Stimulated activated CD4-positive, alpha-beta T cell treated with anti-CD3 and anti-CD28 coated beads, TNF-alpha, amount 100 ng/mL, for 48 hours (primary cell): ENCODE results near the gene MED8.
"Not testable (repeated sequence)": the region's sequence is repeated elsewhere in the genome, so short reads cannot be mapped to it uniquely, and the experiment has no call there.

Source experiments
- DNase-seq, 3 donors: peaks; one replicate each; pipeline ENCODE4 v3.0.0-alpha.2; 2020; ENCODE audit warnings: low read depth in 3 of 3

MED8 gene

GRCh38 chr1:43421976-43422750, 32.6 kb upstream of the MED8 start:
- DNase-seq, result no peak

GRCh38 chr1:43421396-43421795, 31.8 kb upstream of the MED8 start:
- DNase-seq, result no peak

DNA sequence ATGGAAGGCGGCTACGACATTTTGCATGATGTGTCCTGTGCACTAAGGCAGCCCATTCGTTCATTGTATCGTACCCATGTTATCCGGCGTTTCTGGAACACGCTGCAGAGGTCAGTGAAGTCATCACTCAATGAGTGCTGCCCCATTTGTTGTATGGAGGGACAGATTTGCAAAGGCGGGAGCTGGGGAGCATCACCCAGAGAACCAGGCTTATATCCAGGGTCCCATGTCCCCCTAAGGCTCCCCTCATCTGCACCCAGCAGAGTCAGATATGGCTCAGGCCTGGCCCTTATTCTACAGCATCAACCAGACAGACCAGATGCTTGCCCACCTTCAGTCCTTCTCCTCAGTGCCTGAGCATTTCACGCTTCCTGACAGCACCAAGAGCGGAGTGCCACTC, 31.3 kb upstream of the MED8 start:
- DNase-seq, result no peak

GRCh38 chr1:43419627-43420425, 30.2 kb upstream of the MED8 start:
- no peak for DNase-seq

GRCh38 chr1:43418858-43419257, 29.3 kb upstream of the MED8 start:
- DNase-seq, result no peak

GRCh38 chr1:43415901-43416300, 26.3 kb upstream of the MED8 start:
- no peak for DNase-seq

DNA sequence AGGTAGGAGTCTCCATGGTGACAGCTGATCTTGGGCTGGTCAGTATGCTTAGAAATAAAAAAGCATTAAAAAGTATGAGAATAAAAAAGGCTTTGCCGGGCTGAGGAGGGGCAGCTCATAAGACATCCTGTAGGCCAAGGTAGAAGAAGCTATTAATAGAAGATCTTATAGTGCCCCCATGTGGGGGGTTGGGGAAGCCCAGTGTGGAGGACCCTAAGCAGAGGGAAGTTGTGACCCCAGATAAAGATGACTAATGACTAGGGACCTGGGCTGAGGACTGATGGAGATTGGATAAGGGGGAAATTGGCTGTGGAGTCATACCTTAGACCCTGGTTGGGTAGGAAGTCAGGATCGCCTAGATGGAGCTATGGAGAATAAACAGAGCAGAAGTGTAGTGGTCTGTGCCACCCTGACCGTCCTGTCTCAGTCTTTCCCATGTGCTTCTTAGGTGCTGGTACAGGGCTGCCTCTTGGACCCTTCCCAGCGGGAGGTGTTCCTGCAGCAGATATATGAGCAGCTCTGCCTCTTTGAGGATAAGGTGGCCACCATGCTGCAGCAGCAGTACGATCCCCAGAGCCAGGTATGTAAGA, 25.1 kb upstream of the MED8 start:
- DNase-seq, result peak in 2 of 3 donors; percentile 20 to 31

DNA sequence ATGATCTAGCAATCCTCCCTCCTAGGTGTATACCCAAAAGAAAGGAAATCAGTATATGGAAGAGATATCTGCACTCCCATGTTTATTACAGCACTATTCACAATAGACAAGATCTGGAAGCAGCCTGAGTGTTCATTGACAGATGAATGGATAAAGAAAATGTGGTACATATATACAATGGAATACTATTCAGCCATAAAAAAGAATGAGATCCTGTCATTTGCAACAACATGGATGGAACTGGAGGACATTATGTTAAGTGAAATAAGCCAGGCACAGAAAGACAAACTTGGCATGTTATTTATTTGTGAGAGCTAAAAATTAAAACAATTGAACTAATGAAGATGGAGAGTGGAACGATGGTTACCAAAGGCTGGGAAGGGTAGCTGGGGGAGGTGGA, 23.8 kb upstream of the MED8 start:
- DNase-seq, result not testable (repeated sequence)

GRCh38 chr1:43410571-43410970, 21.0 kb upstream of the MED8 start:
- DNase-seq, result no peak

DNA sequence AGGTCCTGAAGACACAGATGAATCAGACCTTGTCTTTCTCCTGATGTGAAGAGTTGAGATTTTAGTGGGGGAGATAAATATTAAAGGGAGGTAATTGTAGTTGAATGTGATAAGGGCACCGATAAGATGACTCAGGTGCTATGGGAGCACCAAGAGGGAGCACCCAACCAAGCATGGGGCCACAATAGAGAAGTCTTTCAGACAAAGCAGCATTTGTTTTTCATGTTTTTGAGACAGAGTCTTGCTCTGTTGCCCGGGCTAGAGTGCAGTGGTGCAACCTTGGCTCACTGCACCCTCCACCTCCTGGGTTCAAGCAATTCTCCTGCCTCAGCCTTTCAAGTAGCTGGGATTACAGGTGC, 16.3 kb upstream of the MED8 start:
- DNase-seq, result no peak

GRCh38 chr1:43405219-43405875, 15.7 kb upstream of the MED8 start:
- DNase-seq, result no peak

GRCh38 chr1:43404353-43404752, 14.8 kb upstream of the MED8 start:
- no peak for DNase-seq

DNA sequence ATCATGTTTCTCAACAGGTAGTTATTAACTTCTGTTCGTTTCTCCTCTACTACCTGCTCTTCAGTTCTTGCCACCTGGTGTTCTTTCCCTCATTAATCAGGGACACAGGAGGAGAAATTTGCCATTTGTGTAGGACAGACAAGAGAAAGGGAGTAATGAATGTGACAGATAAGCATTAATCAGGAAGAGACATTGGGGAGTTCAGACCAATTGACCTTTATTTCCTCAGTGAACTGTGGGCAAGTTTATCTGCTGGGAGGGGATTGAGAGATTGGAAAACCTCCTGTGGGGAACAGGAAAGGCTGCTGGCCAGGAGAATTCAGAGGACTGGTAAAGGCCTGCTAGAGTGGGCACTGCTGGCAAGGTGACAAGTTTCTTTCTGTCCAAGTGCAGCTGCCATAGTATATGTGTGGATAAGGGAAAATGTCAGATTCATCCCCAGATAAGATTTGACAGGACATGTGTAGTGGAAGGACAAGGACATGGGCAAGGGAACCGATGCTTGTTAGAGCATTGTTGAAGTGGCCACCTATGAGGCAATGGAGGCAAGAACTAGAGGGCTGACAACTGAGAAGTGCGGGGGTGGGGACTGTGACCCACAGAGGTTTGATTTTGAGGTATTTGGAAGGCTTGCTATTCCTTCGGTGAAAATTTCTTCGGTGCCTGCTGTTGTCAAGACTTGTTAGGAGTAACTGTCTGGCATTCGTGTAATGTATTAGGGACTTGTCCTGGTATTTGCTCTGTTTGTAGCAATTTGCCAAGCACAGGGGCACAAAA, 12.7 kb upstream of the MED8 start:
- DNase-seq, result no peak

DNA sequence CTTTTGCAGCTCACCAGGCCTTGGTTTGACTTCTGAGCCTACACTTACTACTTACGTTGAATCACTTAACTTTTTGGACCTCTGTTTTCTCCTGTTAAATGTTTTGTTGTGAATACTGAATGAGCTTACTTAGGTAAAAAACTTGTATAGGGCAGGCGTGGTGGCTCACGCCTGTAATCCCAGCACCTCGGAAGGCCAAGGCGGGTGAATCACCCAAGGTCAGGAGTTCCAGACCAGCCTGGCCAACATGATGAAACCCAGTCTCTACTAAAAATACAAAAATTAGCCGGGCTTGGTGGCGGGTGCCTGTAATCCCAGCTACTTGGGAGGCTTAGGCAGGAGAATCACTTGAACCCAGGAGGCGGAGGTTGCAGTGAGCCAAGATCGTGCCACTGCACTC, 10.8 kb upstream of the MED8 start:
- DNase-seq, result not testable (repeated sequence)

- no peak for DNase-seq
These were observed 8.6 kb upstream of the MED8 start for GRCh38 chr1:43398227-43398626.

GRCh38 chr1:43396059-43396458, 6.5 kb upstream of the MED8 start:
- no peak for DNase-seq

GRCh38 chr1:43395523-43395922, 5.9 kb upstream of the MED8 start:
- DNase-seq, result no peak

- DNase-seq, result no peak
These were observed 3.1 kb upstream of the MED8 start for GRCh38 chr1:43392702-43393101.

- DNase-seq, result no peak
These were observed 987 bp downstream of the MED8 start for GRCh38 chr1:43388613-43389012.

DNA sequence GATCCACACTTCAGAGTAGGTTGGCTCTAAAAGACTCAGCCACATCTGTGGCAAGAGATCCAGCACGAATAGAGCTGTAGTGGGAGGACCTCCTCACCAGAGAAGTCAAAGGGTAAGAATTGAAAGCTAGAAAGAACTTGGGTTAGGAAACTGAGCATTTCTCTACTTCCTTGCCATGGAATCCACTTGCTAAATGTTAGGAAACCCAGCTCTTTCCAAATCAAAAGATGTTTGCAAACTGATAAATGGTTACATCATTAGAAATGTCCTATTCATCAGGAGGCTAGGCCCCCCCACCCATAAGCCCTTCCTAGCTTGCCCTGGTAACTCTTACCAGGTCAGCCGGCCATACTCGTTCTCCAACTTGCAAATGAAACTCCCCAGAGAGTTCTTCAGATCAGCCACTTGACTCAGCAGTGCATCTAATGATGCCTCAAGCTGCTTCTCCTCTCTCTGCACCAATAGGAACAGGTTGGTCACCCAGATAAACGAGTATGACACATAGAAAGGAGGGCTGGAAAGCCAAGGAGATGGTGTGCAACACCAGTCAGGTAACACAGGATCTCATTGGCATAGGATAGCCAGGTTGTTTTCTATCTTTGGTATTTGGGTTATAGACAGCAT, 1.5 kb downstream of the MED8 start:
- no peak for DNase-seq

DNA sequence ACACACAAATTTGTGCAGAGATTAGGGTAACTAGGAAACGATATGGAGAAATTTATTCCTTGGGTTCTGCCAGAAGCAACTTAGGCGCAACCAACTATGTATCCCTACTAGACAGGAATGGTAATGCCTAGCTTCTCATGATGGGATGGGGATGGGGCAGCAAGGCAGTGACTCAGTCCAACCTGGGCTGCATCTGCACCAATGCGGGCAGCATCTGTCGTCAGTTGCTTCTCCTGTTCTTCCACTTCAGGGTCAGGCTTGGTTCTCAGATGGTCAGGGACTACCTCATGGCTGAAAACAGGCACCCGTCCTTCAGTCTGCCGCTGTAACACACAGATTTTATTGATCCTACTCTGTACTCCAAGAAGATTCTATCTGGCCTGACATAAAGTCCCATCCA, 2.9 kb downstream of the MED8 start:
- DNase-seq, result no peak
